Measurements from ENCODE around the gene TAF1C.
"Not testable (repeated sequence)": the region's sequence is repeated elsewhere in the genome, so short reads cannot be mapped to it uniquely, and the experiment has no call there.

TAF1C gene

GRCh38 chr16:84209989-84210388 lies 23.1 kb upstream of the TAF1C start:
- DNase-seq: no peak

GRCh38 chr16:84207879-84208278 lies 21.0 kb upstream of the TAF1C start:
- DNase-seq: no peak

GRCh38 chr16:84207251-84207650 lies 20.4 kb upstream of the TAF1C start:
- DNase-seq: no peak

GRCh38 chr16:84205976-84206691 lies 19.3 kb upstream of the TAF1C start:
- no peak for DNase-seq

GRCh38 chr16:84205123-84205522 lies 18.3 kb upstream of the TAF1C start:
- DNase-seq: not testable (repeated sequence)

GRCh38 chr16:84204551-84204950 lies 17.7 kb upstream of the TAF1C start:
- not testable (repeated sequence) for DNase-seq

- DNase-seq: no peak
Measured at GRCh38 chr16:84199861-84200260, 13.0 kb upstream of the TAF1C start.

- DNase-seq: no peak
Measured at GRCh38 chr16:84199097-84199496, 12.2 kb upstream of the TAF1C start.

GRCh38 chr16:84198401-84198800 lies 11.5 kb upstream of the TAF1C start:
- no peak for DNase-seq

- no peak for DNase-seq
Measured at GRCh38 chr16:84197466-84198128, 10.7 kb upstream of the TAF1C start.

GRCh38 chr16:84196727-84197394 lies 10.0 kb upstream of the TAF1C start:
- DNase-seq: no peak

GRCh38 chr16:84196101-84196500 lies 9.2 kb upstream of the TAF1C start:
- no peak for DNase-seq

GRCh38 chr16:84195201-84196093 lies 8.6 kb upstream of the TAF1C start:
- no peak for DNase-seq

- peak; percentile 58 for DNase-seq
Measured at GRCh38 chr16:84194470-84195200, 7.8 kb upstream of the TAF1C start.

GRCh38 chr16:84194018-84194417 lies 7.2 kb upstream of the TAF1C start:
- no peak for DNase-seq

- no peak for DNase-seq
Measured at GRCh38 chr16:84193480-84193879, 6.6 kb upstream of the TAF1C start.

GRCh38 chr16:84191466-84191865 lies 4.6 kb upstream of the TAF1C start:
- no peak for DNase-seq

- DNase-seq: peak; percentile 49
Measured at GRCh38 chr16:84190731-84191388, 4.0 kb upstream of the TAF1C start, which contains the start of gene ADAD2. Gene ADAD2 (plus strand): TSS chr16:84191157. CDS start chr16:84191231, 74 bp downstream.

- DNase-seq: no peak
Measured at GRCh38 chr16:84184775-84185174, 2.1 kb downstream of the TAF1C start.

- no peak for DNase-seq
Measured at GRCh38 chr16:84183911-84184591, 2.8 kb downstream of the TAF1C start.

GRCh38 chr16:84183572-84183875 lies 3.3 kb downstream of the TAF1C start:
- DNase-seq: no peak

All from stimulated activated CD8-positive, alpha-beta memory T cell treated with anti-CD3 and anti-CD28 coated beads, Interleukin-4, amount 100 ng/mL, for 48 hours (primary cell).